Osteoblast (primary cell): ENCODE data around the gene PSTPIP2. TPM values are rescaled to one million over a fixed set of nuclear protein-coding genes. Genes with fewer than 3 reads are reported as not detected.
"Not testable (repeated sequence)": the region's sequence is repeated elsewhere in the genome, so short reads cannot be mapped to it uniquely, and the experiment has no call there.

Experiments
- DNase-seq: peaks from one replicate; pipeline ENCODE4 v3.0.0; 2011; ENCODE audit warnings: low spot score, mixed read lengths; ENCODE audit not compliant: insufficient read length; ENCODE audit errors: missing footprints
- H2AFZ ChIP-seq: 2 replicates; pipeline ENCODE4 v1.6.0; 2011; ENCODE audit warnings: mild to moderate bottlenecking, low read length
- H3K27ac ChIP-seq: 2 replicates; pipeline ENCODE4 v1.5.1; 2011; ENCODE audit warnings: mild to moderate bottlenecking, low read depth, low read length, moderate library complexity
- H3K27me3 ChIP-seq: 2 replicates; pipeline ENCODE4 v1.6.0; 2012; ENCODE audit warnings: mild to moderate bottlenecking, control low read depth, inconsistent platforms, low read length, moderate library complexity; ENCODE audit not compliant: insufficient read depth
- H3K36me3 ChIP-seq: 2 replicates; pipeline ENCODE4 v1.5.1; 2011; ENCODE audit warnings: mild to moderate bottlenecking, low read length, control low read depth, moderate library complexity; ENCODE audit not compliant: insufficient read depth
- H3K4me1 ChIP-seq: 2 replicates; pipeline ENCODE4 v1.5.1; 2011; ENCODE audit warnings: mild to moderate bottlenecking, low read length, control low read depth, moderate library complexity; ENCODE audit not compliant: insufficient read depth
- H3K4me2 ChIP-seq: 2 replicates; pipeline ENCODE4 v1.6.0; 2011; ENCODE audit warnings: mild to moderate bottlenecking, low read length; ENCODE audit not compliant: insufficient read depth
- H3K4me3 ChIP-seq: fragments of 200-600 bp; sonication (generic); 3 replicates; pipeline ENCODE4 v1.5.1; 2012; ENCODE audit warnings: mild to moderate bottlenecking, low read length, inconsistent platforms; ENCODE audit not compliant: insufficient read depth
- H3K79me2 ChIP-seq: 2 replicates; pipeline ENCODE4 v1.6.0; 2012; ENCODE audit warnings: mild to moderate bottlenecking, low read length, control low read depth, inconsistent platforms; ENCODE audit not compliant: insufficient read depth
- H3K9me3 ChIP-seq: 2 replicates; pipeline ENCODE4 v1.5.1; 2011; ENCODE audit warnings: low read depth, low read length, control low read depth
- H4K20me1 ChIP-seq: 2 replicates; pipeline ENCODE4 v1.6.0; 2012; ENCODE audit warnings: mild to moderate bottlenecking, low read length, control low read depth; ENCODE audit not compliant: insufficient read depth
- CTCF ChIP-seq: IDR thresholded peaks from 2 replicates; pipeline ENCODE4 v1.5.1; 2011; ENCODE audit warnings: mild to moderate bottlenecking, low read depth, low read length, moderate library complexity; ENCODE audit errors: extremely low read depth
- total RNA-seq: library from RNA; depleted of rRNA; stranded (reverse); fragments of >200 nt; gene quantifications from 2 replicates; pipeline ENCODE4 v1.2.3, GENCODE V29; 2012

The PSTPIP2 gene
- total RNA-seq, 1 donor: 5.8 TPM

GRCh38 chr18:45967007-45967706 lies 104.9 kb downstream of the PSTPIP2 start, which contains the start of gene EPG5:
Gene EPG5 (minus strand): TSS chr18:45967329. CDS start chr18:45967239, 90 bp downstream.
- Histone ChIP-seq H2AFZ (peak within 1 kb of the TSS; percentile 80), H3K27ac (peak within 1 kb of the TSS; percentile 92), H3K4me2 (peak within 1 kb of the TSS; percentile 79), H3K9me3 (no peaks in the 10 kb centered on the region), H3K27me3 (no peaks in the 10 kb centered on the region), H3K79me2 (peaks cover 36% of the 10 kb centered on the region), H3K36me3 (peaks cover 12% of the 10 kb centered on the region), H3K4me3 (peak within 1 kb of the TSS; percentile 96), H3K4me1 (peaks cover 28% of the 10 kb centered on the region), H4K20me1 (no peaks in the 10 kb centered on the region)
- TF ChIP-seq CTCF: no peak
- DNase-seq: peak; percentile 95

- peak overlapping the region; percentile 79 for H3K4me2 ChIP-seq
- H3K79me2 ChIP-seq: peaks cover 58% of the 10 kb centered on the region
Measured at GRCh38 chr18:45964913-45965312, 107.1 kb downstream of the PSTPIP2 start.

GRCh38 chr18:45962866-45963265 lies 109.2 kb downstream of the PSTPIP2 start:
- Histone ChIP-seq H3K36me3 (peaks cover 19% of the 10 kb centered on the region), H3K4me2 (peak overlapping the region; percentile 46), H3K27ac (peak overlapping the region; percentile 87), H3K9me3 (no peaks in the 10 kb centered on the region), H3K4me1 (peaks cover 65% of the 10 kb centered on the region), H3K27me3 (no peaks in the 10 kb centered on the region), H2AFZ (no peak overlapping the region), H3K79me2 (peaks cover 78% of the 10 kb centered on the region), H4K20me1 (no peaks in the 10 kb centered on the region), H3K4me3 (no peak overlapping the region)
- DNase-seq: peak; percentile 43
- no peak for TF ChIP-seq CTCF

More at GRCh38 chr18:45964913-45965312, 107.1 kb downstream of the PSTPIP2 start:
- H3K4me3 ChIP-seq: peak overlapping the region; percentile 7
- peaks cover 49% of the 10 kb centered on the region for H3K4me1 ChIP-seq
- H4K20me1 ChIP-seq, DNase-seq, H2AFZ ChIP-seq, H3K27me3 ChIP-seq, H3K9me3 ChIP-seq: not testable (repeated sequence)
- peaks cover 19% of the 10 kb centered on the region for H3K36me3 ChIP-seq
- H3K27ac ChIP-seq: peak overlapping the region; percentile 59

GRCh38 chr18:45962461-45962860 lies 109.6 kb downstream of the PSTPIP2 start:
- H4K20me1 ChIP-seq: no peaks in the 10 kb centered on the region
- peaks cover 69% of the 10 kb centered on the region for H3K4me1 ChIP-seq
- peak overlapping the region; percentile 46 for H3K4me2 ChIP-seq
- peaks cover 19% of the 10 kb centered on the region for H3K36me3 ChIP-seq
- H3K9me3 ChIP-seq: no peaks in the 10 kb centered on the region
- peak overlapping the region; percentile 1 for H3K4me3 ChIP-seq
- H3K27ac ChIP-seq: peak overlapping the region; percentile 87
- no peaks in the 10 kb centered on the region for H3K27me3 ChIP-seq
- peaks cover 82% of the 10 kb centered on the region for H3K79me2 ChIP-seq
- no peak overlapping the region for H2AFZ ChIP-seq
- peak; percentile 56 for DNase-seq
- no peak for TF ChIP-seq CTCF

GRCh38 chr18:45959484-45959883 lies 112.6 kb downstream of the PSTPIP2 start:
- not testable (repeated sequence) for H3K4me3 ChIP-seq, H3K27me3 ChIP-seq, H2AFZ ChIP-seq, H4K20me1 ChIP-seq, H3K4me2 ChIP-seq, DNase-seq, H3K9me3 ChIP-seq
- H3K27ac ChIP-seq: peak overlapping the region; percentile 91
- peaks cover 25% of the 10 kb centered on the region for H3K36me3 ChIP-seq
- H3K79me2 ChIP-seq: peaks cover 73% of the 10 kb centered on the region
- H3K4me1 ChIP-seq: peaks cover 91% of the 10 kb centered on the region
